Psoas muscle (tissue), 8 donors: ENCODE measurements around the gene TNF. TPM values are rescaled to one million over a fixed set of nuclear protein-coding genes. Genes with fewer than 3 reads are reported as not detected.

ENCODE experiments used
- ATAC-seq, 4 donors: fragments of 200-7000 bp; cut with Tn5 transposase; one replicate each; pipeline ENCODE4 v1.9.1; 2020; ENCODE audit warnings: moderate library complexity in 3 of 4, mild to moderate bottlenecking in 2 of 4
- DNase-seq, 2 donors: peaks; one replicate each; pipeline ENCODE4 v3.0.0-alpha.2; 2020
- H3K27ac ChIP-seq: fragments of 200-600 bp; one replicate; pipeline ENCODE4 v1.8.0; 2022
- H3K27me3 ChIP-seq, 3 donors: fragments of 200-600 bp in 1 of 3; one replicate each; pipeline versions ENCODE4 v1.6.1 to v1.8.0; 2013 to 2022; ENCODE audit warnings: low read length in 2 of 3, mild to moderate bottlenecking in 2 of 3, moderate library complexity in 1 of 3; ENCODE audit not compliant: insufficient read depth in 3 of 3
- H3K36me3 ChIP-seq, 2 donors: fragments of 200-600 bp in 1 of 2; one replicate each; pipeline versions ENCODE4 v1.6.1 to v1.8.0; 2013 to 2022; ENCODE audit warnings: low read depth in 1 of 2, mild to moderate bottlenecking in 1 of 2, moderate library complexity in 1 of 2; ENCODE audit not compliant: insufficient read depth in 1 of 2
- H3K4me1 ChIP-seq: fragments of 200-600 bp; one replicate; pipeline ENCODE4 v1.8.0; 2022
- H3K4me3 ChIP-seq: fragments of 200-600 bp; one replicate; pipeline ENCODE4 v1.8.0; 2022; ENCODE audit warnings: mild to moderate bottlenecking
- H3K9me3 ChIP-seq: fragments of 200-600 bp; one replicate; pipeline ENCODE4 v1.8.0; 2022
- CTCF ChIP-seq: fragments of 200-600 bp; IDR thresholded peaks from one replicate; pipeline ENCODE4 v1.8.0; 2022; ENCODE audit warnings: antibody characterized with exemption
- WGBS, 3 donors: extraction: QIAGEN DNeasy Blood & Tissue Kit; methylation state at CpG; one replicate each; pipeline versions ENCODE4 v1.1.6 to v1.1.7; 2013; 5-methylcytosine and 5-hydroxymethylcytosine counted together
- intact Hi-C, 2 donors: fragments of 100-400 bp; cut with DNase I; formaldehyde crosslinking; loops; one replicate each; pipeline versions ENCODE4 v1.11.0 to v1.14.2; 2022
- polyA plus RNA-seq, 3 donors: library from polyadenylated mRNA; stranded (reverse); fragments of 200-250 nt; gene quantifications; one replicate each; pipeline ENCODE4 v1.2.3, GENCODE V29; 2013
- total RNA-seq, 4 donors: library from RNA; stranded (reverse); fragmentation: NEBNext Ultra II Directional in 2 of 4; extraction: Animal tissue kit (Norgen Biotek cat#: 25700) in 2 of 4; gene quantifications; one replicate each; pipeline versions ENCODE4 v1.2.1 to v1.2.4, GENCODE V29; 2021 to 2023
- donor health status: healthy with polysubstance abuse.
- donor health status: DM: no; HTN: no; CAD: no; lungs with moderate emphysema.
- donor health status: Bipolar disorder and iron deficiency.
- donor health status: healthy.
- donor health status: DM: yes; HTN: yes; CAD: no.
- donor health status: DM: no; HTN: no; CAD: no.
- donor health status: DM: no; HTN: no; CAD: no.
- donor health status: DM: yes; HTN: yes; CAD: no.

TNF gene
- total and polyA plus RNA-seq, 7 donors = 0.09 to 0.81 (median 0.34) TPM; not detected in 2

GRCh38 chr6:31558631-31559500, 16.5 kb upstream of the TNF start:
- 78 to 83% (median 79%) methylated on average over 14 of the region's 14 CpGs for WGBS, 3 donors
- ATAC-seq (peak; percentile 32 to 50 (median 40)), DNase-seq (peak in 1 of 2 donors; percentile 33)
- Histone ChIP-seq H3K27ac (peak overlapping the region; percentile 58), H3K27me3 (no peaks in the 10 kb centered on the region), H3K9me3 (no peaks in the 10 kb centered on the region), H3K36me3 (peaks cover 3 to 54% of the 10 kb centered on the region in 2 donors), H3K4me3 (no peak overlapping the region), H3K4me1 (peaks cover 22% of the 10 kb centered on the region)
- intact Hi-C loops = no loop called here
- no peak for TF ChIP-seq CTCF

GRCh38 chr6:31559606-31559957, 15.8 kb upstream of the TNF start:
- no peaks in the 10 kb centered on the region for H3K9me3 ChIP-seq
- WGBS, 3 donors = 61 to 64% (median 63%) methylated on average over 4 of the region's 4 CpGs
- H3K4me3 ChIP-seq = no peak overlapping the region
- no peak for TF ChIP-seq CTCF
- intact Hi-C loops = no loop called here
- DNase-seq = no peak
- peaks cover 3 to 47% of the 10 kb centered on the region in 2 donors for H3K36me3 ChIP-seq
- peak overlapping the region; percentile 58 for H3K27ac ChIP-seq
- no peaks in the 10 kb centered on the region for H3K27me3 ChIP-seq
- peaks cover 22% of the 10 kb centered on the region for H3K4me1 ChIP-seq
- peak in 1 of 4 donors; percentile 9 for ATAC-seq

- Histone ChIP-seq H3K27me3 (no peaks in the 10 kb centered on the region), H3K27ac (peak overlapping the region; percentile 58), H3K36me3 (peaks cover 3 to 44% of the 10 kb centered on the region in 2 donors), H3K4me3 (peak overlapping the region; percentile 13), H3K4me1 (peaks cover 22% of the 10 kb centered on the region), H3K9me3 (no peaks in the 10 kb centered on the region)
- no peak for TF ChIP-seq CTCF
- intact Hi-C loops = no loop called here
- ATAC-seq = peak; percentile 76 to 84 (median 78)
- 48 to 65% (median 62%) methylated on average over 7 of the region's 7 CpGs for WGBS, 3 donors
- peak; percentile 62 to 75 for DNase-seq
These were observed 15.2 kb upstream of the TNF start for GRCh38 chr6:31559958-31560696.

- Histone ChIP-seq H3K4me3 (peak overlapping the region; percentile 13), H3K36me3 (peaks cover 3 to 44% of the 10 kb centered on the region in 2 donors), H3K4me1 (peaks cover 22% of the 10 kb centered on the region), H3K27me3 (no peaks in the 10 kb centered on the region), H3K9me3 (no peaks in the 10 kb centered on the region), H3K27ac (peak overlapping the region; percentile 58)
- DNase-seq (no peak), ATAC-seq (no peak)
- TF ChIP-seq CTCF = no peak
- intact Hi-C loops = no loop called here
These were observed 14.7 kb upstream of the TNF start for GRCh38 chr6:31560697-31561058.
